ENCODE measurements around the gene HTRA3. TPM values are rescaled to one million over a fixed set of nuclear protein-coding genes. Genes with fewer than 3 reads are reported as not detected.

Gene HTRA3
- total and polyA plus RNA-seq, 2 of the 4 experiments (the other 2 are of a cell fraction), result 1.3 to 9.5 TPM

DNA sequence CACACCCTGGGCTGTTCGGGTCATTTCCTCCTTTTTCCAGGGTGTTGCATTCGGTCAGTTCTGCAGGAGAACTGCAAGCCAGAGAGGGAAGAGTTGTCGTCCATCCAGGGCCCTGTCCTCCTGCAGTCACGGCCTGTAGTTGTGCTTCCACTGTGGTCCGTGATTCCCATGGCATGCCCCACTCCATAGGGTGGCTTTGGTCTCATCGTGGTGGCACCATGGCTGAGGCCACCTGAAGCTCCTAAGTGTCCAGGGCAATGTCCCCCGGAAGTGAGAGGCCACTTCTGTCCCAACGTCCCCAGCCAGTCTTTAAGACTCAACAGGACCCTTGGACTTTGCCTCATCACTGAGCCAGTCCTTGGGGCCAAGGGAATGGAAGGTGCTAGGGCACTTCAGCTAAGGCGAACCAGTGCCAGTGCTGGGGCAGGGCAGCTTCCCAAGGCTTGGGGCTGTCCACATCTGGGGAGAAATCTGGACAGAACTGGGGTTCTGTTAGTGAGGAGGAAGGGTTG is 83.7 kb downstream of the HTRA3 start:
- Histone ChIP-seq H3K14ac (replicated peaks; ENCODE audit: low read depth, low read length) (peak overlapping the region; percentile 50; the same call in 1 of the 2 replicates), H3K4me1 (ENCODE audit: control insufficient read depth, insufficient read depth, low read length) (peaks cover 16% of the 10 kb centered on the region), H3K18ac (ENCODE audit: low read depth, low read length) (no peak overlapping the region), H3K56ac (ENCODE audit: extremely low read depth, insufficient read depth, low read length) (no peak overlapping the region), H4K8ac (ENCODE audit: low read depth in 2 of 2, low read length in 2 of 2) (no peak overlapping the region), H2BK20ac (ENCODE audit: low read depth, low read length) (no peak overlapping the region; the same call in 1 of the 2 replicates), H3K4me2 (ENCODE audit: low read depth, low read length) (no peak overlapping the region), H2BK5ac (ENCODE audit: low read depth, low read length, poor library complexity, severe bottlenecking) (no peak overlapping the region), H3K23ac (ENCODE audit: low read depth, low read length) (no peak overlapping the region), H3K4ac (ENCODE audit: low read depth, low read length) (no peak overlapping the region; the same call in 1 of the 2 replicates), H2AK9ac (replicated peaks; ENCODE audit: low read depth, low read length, poor library complexity) (no peak overlapping the region), H3K9me1 (ENCODE audit: insufficient read depth, low read length) (peaks cover 10% of the 10 kb centered on the region; the same call in 1 of the 2 replicates), H3K9ac (ENCODE audit: low read depth, low read length) (no peak overlapping the region), H3K27me3 (ENCODE audit: control insufficient read depth, insufficient read depth, low read length) (peaks cover 13% of the 10 kb centered on the region), H3K4me3 (ENCODE audit: insufficient read depth, low read depth, low read length) (no peak overlapping the region), H4K91ac (ENCODE audit: insufficient read depth, low read depth, low read length) (no peak overlapping the region), H3K79me1 (ENCODE audit: low read depth in 1 of 2, low read length in 2 of 2) (no peaks in the 10 kb centered on the region), H2BK15ac (ENCODE audit: low read depth, low read length) (no peak overlapping the region; the same call in 2 of the 3 replicates), H4K20me1 (ENCODE audit: insufficient read depth, low read length) (no peaks in the 10 kb centered on the region), H3K36me3 (ENCODE audit: control insufficient read depth, insufficient read depth, low read length) (no peaks in the 10 kb centered on the region), H3K9me3 (ENCODE audit: control insufficient read depth, insufficient read depth, low read length) (no peaks in the 10 kb centered on the region), H2AFZ (replicated peaks; ENCODE audit: low read length, poor library complexity) (no peak overlapping the region), H2BK120ac (ENCODE audit: low read depth, low read length) (no peak overlapping the region), H3K27ac (ENCODE audit: insufficient read depth, low read length) (no peak overlapping the region), H2AK5ac (ENCODE audit: low read depth, low read length) (0 out of 2 replicates have a peak overlapping the region, but pooled peaks have one; percentile 24), H4K5ac (ENCODE audit: low read depth, low read length) (no peak overlapping the region)
- POLR2A ChIA-PET (ENCODE audit: unreplicated experiment), result no interaction called here
- TF ChIP-seq, protein P1, sequence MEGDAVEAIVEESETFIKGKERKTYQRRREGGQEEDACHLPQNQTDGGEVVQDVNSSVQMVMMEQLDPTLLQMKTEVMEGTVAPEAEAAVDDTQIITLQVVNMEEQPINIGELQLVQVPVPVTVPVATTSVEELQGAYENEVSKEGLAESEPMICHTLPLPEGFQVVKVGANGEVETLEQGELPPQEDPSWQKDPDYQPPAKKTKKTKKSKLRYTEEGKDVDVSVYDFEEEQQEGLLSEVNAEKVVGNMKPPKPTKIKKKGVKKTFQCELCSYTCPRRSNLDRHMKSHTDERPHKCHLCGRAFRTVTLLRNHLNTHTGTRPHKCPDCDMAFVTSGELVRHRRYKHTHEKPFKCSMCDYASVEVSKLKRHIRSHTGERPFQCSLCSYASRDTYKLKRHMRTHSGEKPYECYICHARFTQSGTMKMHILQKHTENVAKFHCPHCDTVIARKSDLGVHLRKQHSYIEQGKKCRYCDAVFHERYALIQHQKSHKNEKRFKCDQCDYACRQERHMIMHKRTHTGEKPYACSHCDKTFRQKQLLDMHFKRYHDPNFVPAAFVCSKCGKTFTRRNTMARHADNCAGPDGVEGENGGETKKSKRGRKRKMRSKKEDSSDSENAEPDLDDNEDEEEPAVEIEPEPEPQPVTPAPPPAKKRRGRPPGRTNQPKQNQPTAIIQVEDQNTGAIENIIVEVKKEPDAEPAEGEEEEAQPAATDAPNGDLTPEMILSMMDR (conservative IDR thresholded peaks at IDR 0.05; ENCODE audit: low read depth, low read length), result no peak
- no peak for TF ChIP-seq FOS (IDR thresholded peaks at IDR 0.05; ENCODE audit: low read depth, low read length)
- TF ChIP-seq NFE2L2 (IDR thresholded peaks at IDR 0.05; ENCODE audit: low read depth, low read length), result no peak
- no peak for TF ChIP-seq BHLHE40 (IDR thresholded peaks at IDR 0.05; ENCODE audit: low read depth, low read length)
- TF ChIP-seq RCOR1 (IDR thresholded peaks at IDR 0.05; ENCODE audit: insufficient replicate concordance, low read length), result no peak
- no peak for TF ChIP-seq CEBPB (IDR thresholded peaks at IDR 0.05; ENCODE audit: low read depth, low read length)
- no peak for TF ChIP-seq CHD1 (IDR thresholded peaks at IDR 0.05; ENCODE audit: low read depth, low read length)
- TF ChIP-seq USF2 (IDR thresholded peaks at IDR 0.05; ENCODE audit: low read depth, low read length), result no peak
- TF ChIP-seq RFX5 (IDR thresholded peaks at IDR 0.05; ENCODE audit: low read depth, low read length), result no peak
- TF ChIP-seq SMC3 (IDR thresholded peaks at IDR 0.05; ENCODE audit: low read depth, low read length), result no peak
- TF ChIP-seq, protein P2, sequence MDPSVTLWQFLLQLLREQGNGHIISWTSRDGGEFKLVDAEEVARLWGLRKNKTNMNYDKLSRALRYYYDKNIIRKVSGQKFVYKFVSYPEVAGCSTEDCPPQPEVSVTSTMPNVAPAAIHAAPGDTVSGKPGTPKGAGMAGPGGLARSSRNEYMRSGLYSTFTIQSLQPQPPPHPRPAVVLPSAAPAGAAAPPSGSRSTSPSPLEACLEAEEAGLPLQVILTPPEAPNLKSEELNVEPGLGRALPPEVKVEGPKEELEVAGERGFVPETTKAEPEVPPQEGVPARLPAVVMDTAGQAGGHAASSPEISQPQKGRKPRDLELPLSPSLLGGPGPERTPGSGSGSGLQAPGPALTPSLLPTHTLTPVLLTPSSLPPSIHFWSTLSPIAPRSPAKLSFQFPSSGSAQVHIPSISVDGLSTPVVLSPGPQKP (IDR thresholded peaks at IDR 0.05; ENCODE audit: borderline replicate concordance, low read depth, low read length), result no peak
- TF ChIP-seq MAZ (IDR thresholded peaks at IDR 0.05; ENCODE audit: borderline replicate concordance, low read depth, low read length), result no peak
- TF ChIP-seq RAD21 (IDR thresholded peaks at IDR 0.05; ENCODE audit: low read length), result no peak
- TF ChIP-seq POLR2A (IDR thresholded peaks at IDR 0.05; ENCODE audit: low read depth, low read length), result no peak
- TF ChIP-seq MXI1 (IDR thresholded peaks at IDR 0.05; ENCODE audit: borderline replicate concordance, low read depth, low read length), result no peak
- no peak for TF ChIP-seq MAFK (IDR thresholded peaks at IDR 0.05; ENCODE audit: low read depth, low read length)
- dilution Hi-C loops (cut with HindIII; ENCODE audit: low sequenced_read_pairs, unreplicated experiment), result no loop called here
- intact Hi-C loops (cut with micrococcal nuclease), result loop anchor here (5.0 kb wide), 1 partner anchor 76 kb away; no protein-coding TSS in a partner anchor
- in situ Hi-C loops (cut with MboI; ENCODE audit: low sequenced_read_pairs), result no loop called here
- CTCF ChIA-PET, result no interaction called here
- 86% methylated on average over 9 of the region's 9 CpGs; no CpG with 5 or more reads in 1 of the 2 experiments for WGBS, 2 experiments (ENCODE audit: extremely low coverage in 2 of 2, insufficient read length in 1 of 2)
- ATAC-seq (ENCODE audit: low read depth) (no peak), DNase-seq (no peak)
- no TSS peak for BruUV-seq (replicated peaks)

All from IMR-90 (cell line).